ENCODE data around the gene PRRC2C.
"Not testable (repeated sequence)": the region's sequence is repeated elsewhere in the genome, so short reads cannot be mapped to it uniquely, and the experiment has no call there.

The PRRC2C gene

GRCh38 chr1:171500803-171501202 lies 15.5 kb downstream of the PRRC2C start:
- DNase-seq: no peak

GRCh38 chr1:171501305-171502024 lies 16.1 kb downstream of the PRRC2C start:
- no peak for DNase-seq

GRCh38 chr1:171506525-171507304 lies 21.4 kb downstream of the PRRC2C start:
- DNase-seq: peak; percentile 1

GRCh38 chr1:171507435-171507834 lies 22.1 kb downstream of the PRRC2C start:
- no peak for DNase-seq

GRCh38 chr1:171509191-171509590 lies 23.9 kb downstream of the PRRC2C start:
- no peak for DNase-seq

- DNase-seq: no peak
Observed at GRCh38 chr1:171513743-171514142, 28.4 kb downstream of the PRRC2C start.

GRCh38 chr1:171515299-171515698 lies 30.0 kb downstream of the PRRC2C start:
- DNase-seq: no peak

GRCh38 chr1:171515741-171516140 lies 30.4 kb downstream of the PRRC2C start:
- DNase-seq: no peak

GRCh38 chr1:171521567-171521966 lies 36.2 kb downstream of the PRRC2C start:
- DNase-seq: no peak

- no peak for DNase-seq
Observed at GRCh38 chr1:171530676-171531075, 45.3 kb downstream of the PRRC2C start.

- no peak for DNase-seq
Observed at GRCh38 chr1:171532520-171532919, 47.2 kb downstream of the PRRC2C start.

GRCh38 chr1:171545523-171545922 lies 60.2 kb downstream of the PRRC2C start:
- DNase-seq: no peak

- DNase-seq: no peak
Observed at GRCh38 chr1:171550050-171550449, 64.7 kb downstream of the PRRC2C start.

GRCh38 chr1:171550598-171551100 lies 65.3 kb downstream of the PRRC2C start:
- not testable (repeated sequence) for DNase-seq

GRCh38 chr1:171553960-171554359 lies 68.6 kb downstream of the PRRC2C start:
- peak; percentile 31 for DNase-seq

- peak; percentile 16 for DNase-seq
Observed at GRCh38 chr1:171563675-171564074, 78.3 kb downstream of the PRRC2C start.

- DNase-seq: no peak
Observed at GRCh38 chr1:171566467-171566866, 81.1 kb downstream of the PRRC2C start.

GRCh38 chr1:171570295-171570694 lies 85.0 kb downstream of the PRRC2C start:
- no peak for DNase-seq

- DNase-seq: no peak
Observed at GRCh38 chr1:171576144-171576543, 90.8 kb downstream of the PRRC2C start.

- DNase-seq: no peak
Observed at GRCh38 chr1:171581226-171581625, 95.9 kb downstream of the PRRC2C start.

- DNase-seq: no peak
Observed at GRCh38 chr1:171581766-171582165, 96.4 kb downstream of the PRRC2C start.

- no peak for DNase-seq
Observed at GRCh38 chr1:171582589-171582988, 97.3 kb downstream of the PRRC2C start.

- no peak for DNase-seq
Observed at GRCh38 chr1:171583591-171584201, 98.4 kb downstream of the PRRC2C start.

Measured in fibroblast of skin of abdomen (primary cell).